Measurements from ENCODE around the gene ARHGAP26. TPM values are rescaled to one million over a fixed set of nuclear protein-coding genes. Genes with fewer than 3 reads are reported as not detected.

The ARHGAP26 gene
- total RNA-seq, 1 donor: 7.6 TPM

GRCh38 chr5:143241892-143242291 lies 471.7 kb downstream of the ARHGAP26 start:
- Histone ChIP-seq H3K9me3 (ENCODE audit: low read depth, low read length) (no peaks in the 10 kb centered on the region), H2AFZ (ENCODE audit: low read length) (no peak overlapping the region), H3K79me2 (ENCODE audit: insufficient read depth, low read length) (no peaks in the 10 kb centered on the region), H3K4me1 (ENCODE audit: insufficient read depth, low read length) (peaks cover 49% of the 10 kb centered on the region), H3K4me2 (ENCODE audit: insufficient read depth, low read length) (no peak overlapping the region), H3K4me3 (ENCODE audit: insufficient read depth, low read length) (no peak overlapping the region), H3K36me3 (ENCODE audit: insufficient read depth, low read length) (no peaks in the 10 kb centered on the region), H4K20me1 (ENCODE audit: insufficient read depth, low read length) (no peaks in the 10 kb centered on the region), H3K27ac (ENCODE audit: low read depth, low read length) (peak overlapping the region; percentile 99), H3K27me3 (ENCODE audit: insufficient read depth, low read length) (no peaks in the 10 kb centered on the region)
- DNase-seq (ENCODE audit: insufficient read length, low spot score, missing footprints): no peak
- no peak for TF ChIP-seq CTCF (IDR thresholded peaks at IDR 0.05; ENCODE audit: extremely low read depth, low read depth, low read length)

DNA sequence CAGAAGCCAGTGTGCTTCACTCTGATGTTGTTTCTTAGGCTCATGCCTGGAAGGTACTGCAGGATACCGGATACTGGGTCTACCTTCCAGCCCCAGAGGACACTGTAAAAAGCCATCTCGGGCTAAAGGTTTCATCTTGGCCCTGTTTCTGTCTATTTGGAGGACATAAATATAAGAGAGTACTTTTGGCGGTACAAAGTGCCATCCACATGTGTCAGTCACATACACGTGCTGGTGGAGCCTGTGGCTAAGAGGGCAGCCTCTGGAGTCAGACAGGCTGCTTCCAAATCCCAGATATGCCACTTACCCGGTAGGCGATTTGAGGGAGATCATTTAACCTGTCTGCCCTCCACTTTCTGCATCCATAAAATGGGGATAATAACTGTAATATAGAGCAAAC lies 472.9 kb downstream of the ARHGAP26 start:
- peaks cover 49% of the 10 kb centered on the region for H3K4me1 ChIP-seq (ENCODE audit: insufficient read depth, low read length)
- no peaks in the 10 kb centered on the region for H3K9me3 ChIP-seq (ENCODE audit: low read depth, low read length)
- peak overlapping the region; percentile 86 for H3K4me2 ChIP-seq (ENCODE audit: insufficient read depth, low read length)
- no peaks in the 10 kb centered on the region for H3K27me3 ChIP-seq (ENCODE audit: insufficient read depth, low read length)
- no peaks in the 10 kb centered on the region for H4K20me1 ChIP-seq (ENCODE audit: insufficient read depth, low read length)
- H3K4me3 ChIP-seq (ENCODE audit: insufficient read depth, low read length): no peak overlapping the region
- no peak overlapping the region for H2AFZ ChIP-seq (ENCODE audit: low read length)
- H3K27ac ChIP-seq (ENCODE audit: low read depth, low read length): peak overlapping the region; percentile 99
- DNase-seq (ENCODE audit: insufficient read length, low spot score, missing footprints): no peak
- H3K79me2 ChIP-seq (ENCODE audit: insufficient read depth, low read length): no peaks in the 10 kb centered on the region
- no peaks in the 10 kb centered on the region for H3K36me3 ChIP-seq (ENCODE audit: insufficient read depth, low read length)
- TF ChIP-seq CTCF (IDR thresholded peaks at IDR 0.05; ENCODE audit: extremely low read depth, low read depth, low read length): no peak

DNA sequence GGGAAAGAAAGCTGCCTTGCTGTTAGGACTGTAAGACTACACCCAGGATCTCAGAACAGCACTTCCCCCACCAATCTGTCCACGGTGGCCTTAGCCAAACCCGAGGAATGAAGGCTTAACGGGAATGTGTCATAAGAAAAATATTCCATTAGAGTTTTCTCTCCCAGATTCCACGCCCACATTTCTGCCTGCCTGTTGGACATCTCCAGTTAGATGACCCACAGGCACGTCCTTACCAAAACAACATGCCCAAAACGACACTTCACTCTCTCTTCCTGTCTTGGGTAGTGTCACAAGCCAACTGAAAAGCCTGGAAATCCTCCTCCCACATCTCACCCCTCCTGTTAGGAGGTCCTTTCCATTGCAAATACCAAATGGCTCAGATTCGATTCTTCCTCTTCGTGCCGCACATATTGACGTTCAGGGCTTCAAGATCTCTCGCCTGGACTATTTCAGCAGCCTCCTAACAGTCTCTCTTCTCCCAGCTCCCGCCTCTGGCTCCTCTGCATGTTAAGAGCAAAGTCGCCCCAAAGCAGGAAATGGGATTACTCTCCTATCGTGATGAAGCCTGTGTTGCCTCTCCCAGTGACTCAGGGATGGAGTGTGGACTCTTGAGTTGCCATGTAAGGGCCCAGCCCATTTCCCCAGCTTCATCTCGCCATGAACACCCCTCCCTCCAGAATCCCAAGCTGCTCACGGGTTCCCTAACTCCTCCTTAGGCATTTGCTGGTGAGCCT lies 474.0 kb downstream of the ARHGAP26 start:
- Histone ChIP-seq H3K9me3 (ENCODE audit: low read depth, low read length) (no peaks in the 10 kb centered on the region), H2AFZ (ENCODE audit: low read length) (peak overlapping the region; percentile 41), H3K4me2 (ENCODE audit: insufficient read depth, low read length) (peak overlapping the region; percentile 86), H3K27me3 (ENCODE audit: insufficient read depth, low read length) (no peaks in the 10 kb centered on the region), H3K4me3 (ENCODE audit: insufficient read depth, low read length) (peak overlapping the region; percentile 59), H3K27ac (ENCODE audit: low read depth, low read length) (peak overlapping the region; percentile 99), H4K20me1 (ENCODE audit: insufficient read depth, low read length) (no peaks in the 10 kb centered on the region), H3K79me2 (ENCODE audit: insufficient read depth, low read length) (no peaks in the 10 kb centered on the region), H3K4me1 (ENCODE audit: insufficient read depth, low read length) (peaks cover 56% of the 10 kb centered on the region), H3K36me3 (ENCODE audit: insufficient read depth, low read length) (no peaks in the 10 kb centered on the region)
- peak; percentile 86 for DNase-seq (ENCODE audit: insufficient read length, low spot score, missing footprints)
- TF ChIP-seq CTCF (IDR thresholded peaks at IDR 0.05; ENCODE audit: extremely low read depth, low read depth, low read length): no peak

- H3K27ac ChIP-seq (ENCODE audit: low read depth, low read length): peak overlapping the region; percentile 99
- no peaks in the 10 kb centered on the region for H3K36me3 ChIP-seq (ENCODE audit: insufficient read depth, low read length)
- no peak overlapping the region for H2AFZ ChIP-seq (ENCODE audit: low read length)
- H3K79me2 ChIP-seq (ENCODE audit: insufficient read depth, low read length): no peaks in the 10 kb centered on the region
- no peaks in the 10 kb centered on the region for H3K9me3 ChIP-seq (ENCODE audit: low read depth, low read length)
- H3K4me2 ChIP-seq (ENCODE audit: insufficient read depth, low read length): peak overlapping the region; percentile 86
- no peaks in the 10 kb centered on the region for H4K20me1 ChIP-seq (ENCODE audit: insufficient read depth, low read length)
- H3K27me3 ChIP-seq (ENCODE audit: insufficient read depth, low read length): no peaks in the 10 kb centered on the region
- H3K4me3 ChIP-seq (ENCODE audit: insufficient read depth, low read length): peak overlapping the region; percentile 59
- DNase-seq (ENCODE audit: insufficient read length, low spot score, missing footprints): no peak
- peaks cover 62% of the 10 kb centered on the region for H3K4me1 ChIP-seq (ENCODE audit: insufficient read depth, low read length)
- TF ChIP-seq CTCF (IDR thresholded peaks at IDR 0.05; ENCODE audit: extremely low read depth, low read depth, low read length): no peak
Observed at GRCh38 chr5:143244990-143245389, 474.8 kb downstream of the ARHGAP26 start.
